NCI-H2107 (cell line): Measurements from ENCODE around the gene ARHGAP36.

Source experiments
- DNase-seq: peaks from one replicate; lab custom pipeline; 2025; lab: John Stamatoyannopoulos, UW

ARHGAP36 gene

GRCh38 chrX:131058136-131058868, at the start of gene ARHGAP36:
Gene ARHGAP36 (plus strand): TSS chrX:131058346. CDS start chrX:131081666, 23,320 bp downstream.
- DNase-seq, result no peak

DNA sequence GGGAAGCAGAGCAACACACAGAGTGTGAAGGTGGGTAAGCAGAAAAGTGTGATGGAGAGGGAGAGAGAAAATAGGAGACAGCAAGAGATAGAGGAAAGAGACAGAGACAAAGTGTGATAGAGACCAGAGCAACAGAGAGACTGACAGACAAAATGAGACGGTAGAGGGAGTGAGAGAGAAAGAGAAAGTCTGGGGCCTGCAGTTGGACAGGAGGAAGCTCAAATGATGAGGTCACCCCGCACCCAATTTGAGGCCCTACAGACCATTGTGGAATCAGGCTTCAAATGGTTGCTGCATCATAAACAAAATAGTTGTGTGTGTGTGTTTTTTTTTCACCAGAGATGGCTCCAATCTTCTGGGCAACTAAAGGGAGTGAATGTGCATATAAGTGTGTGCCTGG, 48.0 kb upstream of the ARHGAP36 start:
- no peak for DNase-seq

GRCh38 chrX:131025336-131025735, 32.8 kb upstream of the ARHGAP36 start:
- DNase-seq, result no peak

GRCh38 chrX:131032354-131033230, 25.6 kb upstream of the ARHGAP36 start:
- DNase-seq, result no peak

GRCh38 chrX:131034063-131034462, 24.1 kb upstream of the ARHGAP36 start:
- no peak for DNase-seq

DNA sequence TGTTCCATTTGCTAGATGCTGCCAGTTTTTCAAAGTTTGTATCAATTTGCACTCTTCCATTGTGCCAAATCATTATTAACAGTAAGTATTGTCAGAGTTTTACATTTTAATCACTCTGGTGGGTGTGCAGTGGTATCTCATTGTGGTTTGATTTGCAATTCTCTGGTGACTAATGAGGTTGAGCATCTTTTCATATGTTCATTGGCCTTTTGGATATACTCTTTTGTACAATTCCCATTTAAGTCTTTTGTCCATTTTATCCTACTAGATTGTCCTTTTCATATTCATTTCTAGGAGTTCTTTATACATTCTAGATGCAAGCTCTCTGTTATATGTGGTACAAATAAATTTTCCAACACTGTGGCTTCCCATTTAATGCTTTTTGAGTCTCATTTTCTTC, 17.4 kb upstream of the ARHGAP36 start:
- DNase-seq, result no peak

DNA sequence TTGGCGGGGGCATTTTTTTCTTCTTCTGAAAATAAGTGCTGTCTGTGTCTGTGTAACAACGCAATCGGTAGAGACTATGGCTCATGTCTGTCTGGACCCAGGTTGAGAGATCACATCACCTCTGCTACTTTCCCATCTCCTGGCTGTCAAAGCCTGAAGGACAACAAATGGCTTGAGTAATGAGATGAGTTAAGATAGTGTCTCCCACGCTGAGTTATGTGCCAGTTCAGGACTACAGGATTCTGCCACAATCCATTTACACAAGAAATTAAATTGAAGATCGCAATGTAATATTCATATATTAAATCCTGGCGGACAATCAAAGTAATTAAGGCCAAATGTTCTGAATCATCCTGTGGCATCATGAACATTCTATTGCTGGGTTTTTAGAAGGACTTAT, 16.5 kb upstream of the ARHGAP36 start:
- DNase-seq, result no peak

GRCh38 chrX:131045726-131046125, 12.4 kb upstream of the ARHGAP36 start:
- no peak for DNase-seq

DNA sequence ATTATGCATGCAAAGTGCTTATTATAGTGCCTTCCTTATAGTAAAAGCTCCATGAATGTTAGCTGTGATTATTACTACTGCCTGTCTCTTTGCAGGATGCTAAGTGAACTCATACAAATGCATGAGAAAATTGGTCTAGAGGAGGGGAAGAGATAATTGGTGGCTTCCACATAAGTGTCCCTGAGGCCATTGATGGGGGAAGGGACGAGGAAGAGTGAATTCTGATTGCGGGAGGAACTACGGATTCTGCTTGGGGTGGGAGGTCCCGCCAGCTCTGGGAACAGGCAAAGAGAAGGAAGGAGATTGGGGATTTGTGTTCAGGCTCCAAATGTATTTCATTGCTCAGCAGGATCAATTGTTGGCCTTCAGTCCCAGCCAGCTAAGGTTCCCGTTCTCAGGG, 11.6 kb upstream of the ARHGAP36 start:
- no peak for DNase-seq

- DNase-seq, result no peak
Measured at GRCh38 chrX:131047180-131047579, 11.0 kb upstream of the ARHGAP36 start.

DNA sequence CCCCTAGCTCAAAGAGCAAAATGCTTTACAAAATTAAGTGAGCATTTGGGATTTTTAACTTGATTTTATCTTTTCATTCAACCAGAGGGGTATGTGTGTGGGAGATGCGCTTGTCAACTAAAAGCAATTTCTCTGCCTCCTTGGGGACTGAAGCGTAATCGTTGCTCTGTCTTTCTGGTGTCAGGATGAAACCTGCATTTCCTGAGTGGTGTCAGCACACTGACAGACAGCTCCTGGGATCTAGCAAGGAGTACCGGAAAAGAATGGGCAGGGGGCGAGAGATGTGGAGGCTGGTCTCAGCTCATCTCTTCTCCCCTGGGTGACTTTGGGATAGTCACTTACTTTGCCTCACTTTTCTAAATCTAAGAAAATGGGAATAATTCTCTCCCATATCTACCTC, 5.1 kb upstream of the ARHGAP36 start:
- DNase-seq, result no peak

DNA sequence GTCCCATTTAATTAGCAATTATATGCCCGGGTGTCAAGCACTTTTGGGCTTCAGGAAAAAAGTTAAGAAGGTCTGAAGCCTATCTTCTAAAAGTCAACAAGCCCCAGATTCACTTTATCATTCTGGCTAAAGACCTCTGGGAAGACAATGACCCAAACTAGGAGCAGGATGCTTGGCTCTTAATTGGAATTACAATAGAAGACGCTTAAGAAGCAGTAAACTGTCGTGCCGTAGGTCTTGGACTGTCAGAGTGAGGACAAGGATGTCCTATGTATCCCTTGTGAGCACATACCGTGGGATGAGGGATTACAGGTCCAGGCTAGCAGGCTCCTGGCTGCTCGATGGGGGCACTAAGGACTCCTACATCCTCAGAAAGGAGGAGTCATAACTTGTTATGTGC, 3.2 kb upstream of the ARHGAP36 start:
- no peak for DNase-seq

DNA sequence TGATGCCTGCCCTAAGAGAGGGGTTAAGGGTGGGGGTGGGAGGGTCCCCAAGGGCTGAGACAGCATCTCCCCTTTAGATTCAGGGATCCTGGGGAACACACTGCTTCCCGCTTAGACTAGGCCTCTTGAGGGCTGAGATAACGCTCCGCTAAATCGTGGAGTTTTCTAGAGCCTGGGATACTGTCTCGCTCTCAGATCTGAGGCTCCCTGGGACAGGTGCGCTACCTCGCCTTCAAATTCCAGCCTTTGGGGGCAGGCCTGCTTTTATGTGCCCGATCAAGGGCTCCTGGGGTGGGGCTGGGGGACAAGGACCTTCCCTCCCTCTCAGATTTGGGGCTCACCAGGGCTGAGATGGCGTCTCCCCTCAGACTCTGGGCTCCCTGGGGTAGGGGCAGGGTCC, 440 bp upstream of the ARHGAP36 start:
- DNase-seq, result no peak

DNA sequence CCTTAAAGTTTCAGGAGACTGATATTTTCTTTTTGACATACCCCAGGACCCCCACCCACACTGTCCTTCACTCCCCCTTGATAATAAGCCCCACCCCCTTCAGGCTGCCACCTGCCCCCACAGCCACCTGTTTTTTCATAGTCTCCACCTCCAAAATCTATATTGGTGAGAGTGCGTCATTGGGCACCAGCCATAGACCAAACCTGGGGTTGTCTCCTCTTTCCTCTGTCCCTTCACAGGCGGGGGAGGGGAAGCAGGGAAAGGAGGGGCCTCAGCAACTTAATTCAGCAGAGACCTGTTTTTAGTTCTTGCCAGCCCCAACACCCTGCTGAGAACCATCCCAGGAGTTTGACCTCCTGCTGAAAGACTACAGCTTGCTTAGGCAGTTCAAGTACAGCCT, 1.1 kb downstream of the ARHGAP36 start:
- no peak for DNase-seq

GRCh38 chrX:131060147-131060546, 2.0 kb downstream of the ARHGAP36 start:
- no peak for DNase-seq

DNA sequence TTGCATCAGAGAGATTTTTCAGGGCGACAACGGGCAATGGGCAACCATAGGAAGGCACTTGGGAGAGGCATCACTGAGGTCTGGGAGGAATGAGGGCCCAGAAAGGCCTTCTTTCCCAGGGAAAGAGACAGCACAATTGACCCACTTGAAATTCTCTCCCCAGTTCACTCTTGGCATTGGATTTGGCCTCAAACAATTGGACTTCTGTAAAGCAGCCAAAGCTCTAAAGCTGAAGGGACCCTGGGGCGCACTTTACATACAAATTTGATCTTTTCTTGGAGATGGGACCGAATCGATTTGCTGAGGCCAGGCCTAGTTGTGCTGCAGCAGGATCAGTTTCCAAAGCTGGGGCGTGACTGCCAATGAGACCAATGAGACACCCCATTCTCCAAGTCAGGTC, 3.2 kb downstream of the ARHGAP36 start:
- DNase-seq, result no peak

DNA sequence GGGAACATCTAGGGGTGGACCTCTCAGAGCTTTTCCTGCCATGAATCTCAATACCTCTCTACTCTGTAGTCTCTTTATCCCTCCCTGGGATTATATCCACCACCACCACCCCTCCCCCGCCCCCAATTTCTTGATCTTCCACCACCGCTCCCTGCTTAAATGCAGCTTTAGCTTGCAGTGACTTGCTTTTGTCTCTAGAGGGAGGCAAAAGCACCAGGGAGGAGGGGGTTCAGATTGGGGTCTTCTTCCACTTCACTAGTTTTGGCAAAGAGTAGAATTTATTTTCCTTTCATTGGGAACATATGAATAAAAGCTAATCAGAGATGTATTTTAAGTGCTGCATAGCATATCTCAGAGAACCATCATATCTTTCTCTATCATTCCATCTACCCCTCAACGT, 5.5 kb downstream of the ARHGAP36 start:
- DNase-seq, result no peak

GRCh38 chrX:131066237-131066636, 8.1 kb downstream of the ARHGAP36 start:
- DNase-seq, result no peak

GRCh38 chrX:131067216-131067615, 9.1 kb downstream of the ARHGAP36 start:
- DNase-seq, result no peak

DNA sequence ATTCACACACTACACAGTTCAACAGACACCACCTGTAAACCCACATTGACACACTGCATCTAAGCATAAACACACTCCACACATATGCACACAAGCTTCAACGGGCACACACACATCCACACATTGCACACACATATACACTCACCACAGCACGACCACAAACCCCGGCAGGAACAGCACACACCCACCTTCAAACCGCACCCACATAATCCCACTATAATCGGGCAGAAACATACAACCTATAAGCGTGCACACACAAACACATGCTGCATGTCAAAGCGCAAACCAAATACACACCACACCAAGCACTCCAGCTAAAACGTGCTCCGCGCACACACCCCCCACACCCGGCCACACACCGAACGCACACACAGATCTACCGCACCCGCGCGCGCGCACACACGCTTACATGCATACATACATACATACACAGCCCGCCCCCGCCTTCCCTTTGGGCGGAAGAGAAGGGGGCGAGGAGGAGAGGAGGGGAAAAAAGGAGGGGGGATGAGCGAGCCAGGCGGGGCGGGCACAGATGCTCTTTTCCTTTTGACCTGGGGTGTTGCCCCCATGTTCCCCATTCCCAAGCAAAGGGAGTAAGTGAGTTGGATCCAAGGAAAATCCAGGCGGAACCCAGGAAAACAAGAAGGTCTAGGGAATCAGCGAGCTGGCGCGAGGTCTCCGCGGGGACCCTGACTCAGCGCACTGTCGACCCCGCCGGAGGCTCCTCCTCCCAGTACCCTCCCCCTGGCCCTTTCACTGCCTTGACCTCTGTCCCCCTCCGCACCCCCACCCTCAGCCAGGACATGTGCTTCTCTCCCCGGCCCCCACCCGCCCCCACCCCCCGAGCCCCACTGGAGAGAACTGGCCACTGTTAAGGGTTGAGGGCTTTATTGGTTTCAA, 9.9 kb downstream of the ARHGAP36 start:
- DNase-seq, result no peak

DNA sequence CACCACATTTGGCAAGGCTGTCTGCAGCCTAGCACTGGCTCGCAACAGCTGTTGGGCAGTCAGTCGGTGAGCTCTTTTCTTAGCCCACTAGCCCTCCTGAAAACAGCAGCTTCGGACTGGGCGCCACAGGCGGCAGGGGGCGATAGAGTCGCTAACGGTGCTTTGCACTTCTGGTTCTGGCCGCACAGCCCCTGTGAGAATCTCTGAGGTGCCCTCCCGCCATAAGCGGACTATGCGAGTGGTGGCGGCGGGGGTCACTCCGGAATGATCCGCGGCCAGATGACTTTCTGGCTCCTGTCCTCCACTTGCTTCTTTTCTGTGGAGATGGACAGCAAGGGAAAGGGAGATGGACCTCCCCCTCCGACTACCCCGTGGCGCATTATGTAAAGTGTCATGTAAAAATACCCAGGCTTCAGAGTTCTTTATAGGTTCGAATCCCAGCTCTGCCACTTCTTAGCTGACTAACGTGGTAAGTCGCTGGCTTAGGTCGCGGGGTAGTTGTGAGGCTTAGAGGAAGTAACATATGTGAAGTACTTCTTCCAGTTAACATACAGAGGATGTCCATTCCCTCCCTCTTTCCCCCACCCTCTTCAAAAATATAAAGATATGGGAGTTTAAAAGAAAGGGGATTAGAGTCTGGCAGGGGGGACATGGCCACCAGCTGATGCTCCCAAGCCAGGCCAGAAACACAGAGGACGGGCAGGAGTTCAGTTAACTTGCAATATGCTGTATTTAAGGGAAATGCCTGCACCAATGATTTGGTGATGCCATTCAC, 11.0 kb downstream of the ARHGAP36 start:
- no peak for DNase-seq
